Adrenal gland (tissue), 5 donors: ENCODE data around the gene S100A11.

Source experiments
- POLR2A ChIP-seq, 2 donors: fragments of 450-650 bp; IDR thresholded peaks; one replicate each; pipeline ENCODE4 v1.6.1; 2017; ENCODE audit warnings: antibody characterized with exemption in 2 of 2, mild to moderate bottlenecking in 2 of 2, moderate library complexity in 1 of 2
- TF ChIP-seq, protein P1 (sequence below), 6 experiments: fragments of 450-650 bp in 4 of 6; fragments of 200-600 bp in 2 of 6; sonication (generic) in 1 of 6; IDR thresholded peaks; 1 replicate in 5 of 6; 2 replicates in 1 of 6; pipeline versions ENCODE4 v1.5.1 to v1.8.0; 2016 to 2021; ENCODE audit warnings: antibody characterized with exemption in 6 of 6, mild to moderate bottlenecking in 2 of 6, moderate library complexity in 1 of 6
- donor health status: DM: no; HTN: no; CAD: no.

DNA sequence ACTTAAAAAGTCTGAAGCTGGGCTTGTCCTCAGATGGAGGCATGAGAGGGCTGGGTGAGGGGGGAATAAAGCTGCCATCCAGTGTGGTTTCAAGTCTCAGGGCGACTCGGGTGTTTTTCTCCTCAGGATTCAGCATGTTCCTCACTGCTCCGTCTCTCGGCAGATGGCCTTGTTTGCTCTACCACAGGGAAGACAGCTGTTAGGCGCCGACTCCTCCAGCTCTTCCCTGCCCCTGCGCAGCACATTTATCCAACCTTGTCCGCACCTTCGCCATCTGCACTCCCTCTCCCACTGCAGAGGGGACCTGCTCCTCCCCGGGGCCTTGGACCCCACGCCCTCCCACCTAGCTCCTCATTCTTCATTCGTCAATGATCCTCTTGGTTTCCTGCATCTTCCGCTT lies 16.6 kb upstream of the S100A11 start:
- no peak for TF ChIP-seq POLR2A (IDR thresholded peaks at IDR 0.05)
- TF ChIP-seq, protein P1, sequence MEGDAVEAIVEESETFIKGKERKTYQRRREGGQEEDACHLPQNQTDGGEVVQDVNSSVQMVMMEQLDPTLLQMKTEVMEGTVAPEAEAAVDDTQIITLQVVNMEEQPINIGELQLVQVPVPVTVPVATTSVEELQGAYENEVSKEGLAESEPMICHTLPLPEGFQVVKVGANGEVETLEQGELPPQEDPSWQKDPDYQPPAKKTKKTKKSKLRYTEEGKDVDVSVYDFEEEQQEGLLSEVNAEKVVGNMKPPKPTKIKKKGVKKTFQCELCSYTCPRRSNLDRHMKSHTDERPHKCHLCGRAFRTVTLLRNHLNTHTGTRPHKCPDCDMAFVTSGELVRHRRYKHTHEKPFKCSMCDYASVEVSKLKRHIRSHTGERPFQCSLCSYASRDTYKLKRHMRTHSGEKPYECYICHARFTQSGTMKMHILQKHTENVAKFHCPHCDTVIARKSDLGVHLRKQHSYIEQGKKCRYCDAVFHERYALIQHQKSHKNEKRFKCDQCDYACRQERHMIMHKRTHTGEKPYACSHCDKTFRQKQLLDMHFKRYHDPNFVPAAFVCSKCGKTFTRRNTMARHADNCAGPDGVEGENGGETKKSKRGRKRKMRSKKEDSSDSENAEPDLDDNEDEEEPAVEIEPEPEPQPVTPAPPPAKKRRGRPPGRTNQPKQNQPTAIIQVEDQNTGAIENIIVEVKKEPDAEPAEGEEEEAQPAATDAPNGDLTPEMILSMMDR (IDR thresholded peaks at IDR 0.05), result no peak
